ENCODE measurements around the gene PBX3. TPM values are rescaled to one million over a fixed set of nuclear protein-coding genes. Genes with fewer than 3 reads are reported as not detected.

Gene PBX3
- total and polyA plus RNA-seq, 10 of the 15 experiments (the other 5 are each of a cell fraction or from before 2014, with no cell fraction given): 6.7 to 146 (median 22.2) TPM

DNA sequence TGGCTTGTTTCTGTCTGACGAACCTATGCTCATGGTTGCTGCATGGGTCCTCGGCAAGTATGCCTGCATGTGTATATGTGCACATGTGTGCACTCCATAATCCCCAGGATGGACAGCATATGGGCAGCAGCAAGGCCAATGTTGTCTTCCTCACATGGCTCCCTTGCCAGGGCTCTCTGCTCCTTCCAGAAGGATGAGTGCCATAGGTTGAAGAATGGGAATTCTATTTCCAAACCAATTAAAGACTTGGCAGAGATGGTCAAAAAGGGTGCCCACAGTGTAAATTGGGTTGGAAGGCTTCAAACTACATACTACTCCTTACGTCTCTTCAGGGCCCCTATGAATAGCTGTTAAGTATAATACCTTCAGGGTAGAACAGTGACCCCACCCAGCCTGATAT is 212.1 kb downstream of the PBX3 start:
- ATAC-seq (no peak), DNase-seq (ENCODE audit: low read depth, low spot score) (no peak), FAIRE-seq (no peak)
- H3K9me3 ChIP-seq (replicated peaks; ENCODE audit: control insufficient read depth, insufficient read depth, low read length): no peaks in the 10 kb centered on the region
- in situ Hi-C loops (cut with MboI): no loop called here
- ChIA-PET POLR2A (no interaction called here), SMC1A (ENCODE audit: uncharacterized antibody, unreplicated experiment) (interaction anchor here (1.1 to 2.4 kb wide), 2 partner anchors 17 to 117 kb away, joined by 3 to 8 read pairs; no protein-coding TSS in a partner anchor), CTCF (interaction anchor here (1.1 kb wide), 1 partner anchor 446 kb away, joined by 3 read pairs; no protein-coding TSS in a partner anchor), RAD21 (ENCODE audit: unreplicated experiment) (no interaction called here)
- BruUV-seq (replicated peaks): no TSS peak
- WGBS (ENCODE audit: insufficient coverage, insufficient replicate concordance, low lambda C conversion rate, missing lambda C conversion rate): 50% methylated on average over 3 of the region's 3 CpGs
- H3K4me3 ChIP-seq: no peak overlapping the region
- no peak overlapping the region for H3K9ac ChIP-seq (ENCODE audit: control insufficient read depth, insufficient read depth, low read length)
- 0 out of 4 replicates have a peak, but pooled peaks of 1 of the 2 experiments have one; percentile 23 for TF ChIP-seq SRF (IDR thresholded peaks at IDR 0.05; ENCODE audit: low read depth in 2 of 2, low read length in 2 of 2)
- TF ChIP-seq EED (IDR thresholded peaks at IDR 0.05; ENCODE audit: low read depth): no peak
- no peaks in the 10 kb centered on the region for H3K4me1 ChIP-seq (ENCODE audit: control insufficient read depth, insufficient read depth, low read length)
- H4K20me1 ChIP-seq (ENCODE audit: control insufficient read depth, insufficient read depth): no peaks in the 10 kb centered on the region
- H3K27ac ChIP-seq (ENCODE audit: control insufficient read depth, insufficient read depth): no peak overlapping the region
- no peaks in the 10 kb centered on the region for H3K27me3 ChIP-seq (replicated peaks in 1 of 2; ENCODE audit: control insufficient read depth in 2 of 2, insufficient read depth in 2 of 2, low read length in 1 of 2)
- peaks cover 8 to 18% of the 10 kb centered on the region in 2 experiments; a peak in 3 of 4 replicates for H3K36me3 ChIP-seq (ENCODE audit: control insufficient read depth in 2 of 2, insufficient read depth in 2 of 2, low read length in 1 of 2)
- H3K79me2 ChIP-seq (ENCODE audit: control insufficient read depth, insufficient read depth, low read length): no peaks in the 10 kb centered on the region
- intact Hi-C loops (cut with micrococcal nuclease; ENCODE audit: unreplicated experiment): no loop called here
- no peak overlapping the region for H2AFZ ChIP-seq (ENCODE audit: control insufficient read depth, low read depth, low read length)
- no peak overlapping the region for H3K4me2 ChIP-seq (ENCODE audit: control insufficient read depth, insufficient read depth)

DNA sequence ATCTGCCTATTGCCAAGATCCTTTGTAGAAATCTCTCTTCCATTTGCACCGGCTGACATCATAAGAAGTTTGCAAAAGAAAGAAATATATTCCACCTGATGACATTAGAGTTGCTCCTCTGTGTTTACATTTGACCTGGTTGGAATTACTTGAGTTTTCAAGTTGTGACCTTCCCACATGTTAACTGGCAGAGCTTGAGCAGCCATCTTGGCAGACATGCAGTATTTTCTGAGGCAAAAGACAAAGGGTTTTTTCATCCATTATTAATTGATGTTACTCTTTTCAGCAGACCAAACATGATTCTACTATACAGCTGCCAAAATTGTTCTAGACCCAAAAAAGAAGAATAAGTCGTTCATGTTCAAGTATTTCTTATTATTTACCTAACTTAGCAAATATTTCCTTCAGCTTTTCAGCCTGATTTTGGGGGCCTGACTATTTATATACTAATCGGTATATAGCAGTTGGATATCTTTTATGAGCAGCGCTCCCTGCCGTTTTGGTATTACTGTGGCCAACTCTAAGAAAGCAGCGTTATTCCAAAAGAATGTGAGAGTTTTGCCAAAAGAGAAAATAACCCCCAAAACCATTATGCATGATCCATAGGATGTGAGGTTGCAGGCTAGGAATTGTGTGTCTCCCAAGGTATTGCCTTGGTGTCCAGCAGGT is 212.9 kb downstream of the PBX3 start:
- Histone ChIP-seq H3K4me3 (no peak overlapping the region), H3K27me3 (replicated peaks in 1 of 2; ENCODE audit: control insufficient read depth in 2 of 2, insufficient read depth in 2 of 2, low read length in 1 of 2) (no peaks in the 10 kb centered on the region), H3K27ac (ENCODE audit: control insufficient read depth, insufficient read depth) (no peak overlapping the region), H3K4me2 (ENCODE audit: control insufficient read depth, insufficient read depth) (no peak overlapping the region), H3K36me3 (ENCODE audit: control insufficient read depth in 2 of 2, insufficient read depth in 2 of 2, low read length in 1 of 2) (peaks cover 11 to 21% of the 10 kb centered on the region in 2 experiments; a peak in 3 of 4 replicates), H3K4me1 (ENCODE audit: control insufficient read depth, insufficient read depth, low read length) (no peaks in the 10 kb centered on the region), H4K20me1 (ENCODE audit: control insufficient read depth, insufficient read depth) (no peaks in the 10 kb centered on the region), H3K9me3 (replicated peaks; ENCODE audit: control insufficient read depth, insufficient read depth, low read length) (no peaks in the 10 kb centered on the region), H3K79me2 (ENCODE audit: control insufficient read depth, insufficient read depth, low read length) (no peaks in the 10 kb centered on the region), H3K9ac (ENCODE audit: control insufficient read depth, insufficient read depth, low read length) (no peak overlapping the region), H2AFZ (ENCODE audit: control insufficient read depth, low read depth, low read length) (no peak overlapping the region)
- CTCF ChIA-PET: interaction anchor here (1.0 to 1.1 kb wide), 2 partner anchors 17 to 447 kb away, joined by 3 read pairs; no protein-coding TSS in a partner anchor
- intact Hi-C loops (cut with micrococcal nuclease; ENCODE audit: unreplicated experiment): no loop called here
- SMC1A ChIA-PET (ENCODE audit: uncharacterized antibody, unreplicated experiment): interaction anchor here (1.1 to 2.4 kb wide), 3 partner anchors 12 to 118 kb away, joined by 3 to 8 read pairs (median 3); no protein-coding TSS in a partner anchor
- RAD21 ChIA-PET (ENCODE audit: unreplicated experiment): no interaction called here
- in situ Hi-C loops (cut with MboI): no loop called here
- 97% methylated on average over 6 of the region's 6 CpGs for WGBS (ENCODE audit: insufficient coverage, insufficient replicate concordance, low lambda C conversion rate, missing lambda C conversion rate)
- POLR2A ChIA-PET: no interaction called here
- no peak for DNase-seq (ENCODE audit: low read depth, low spot score)
- ATAC-seq: no peak
- no peak for FAIRE-seq
- no TSS peak for BruUV-seq (replicated peaks)
- TF ChIP-seq, protein P1, sequence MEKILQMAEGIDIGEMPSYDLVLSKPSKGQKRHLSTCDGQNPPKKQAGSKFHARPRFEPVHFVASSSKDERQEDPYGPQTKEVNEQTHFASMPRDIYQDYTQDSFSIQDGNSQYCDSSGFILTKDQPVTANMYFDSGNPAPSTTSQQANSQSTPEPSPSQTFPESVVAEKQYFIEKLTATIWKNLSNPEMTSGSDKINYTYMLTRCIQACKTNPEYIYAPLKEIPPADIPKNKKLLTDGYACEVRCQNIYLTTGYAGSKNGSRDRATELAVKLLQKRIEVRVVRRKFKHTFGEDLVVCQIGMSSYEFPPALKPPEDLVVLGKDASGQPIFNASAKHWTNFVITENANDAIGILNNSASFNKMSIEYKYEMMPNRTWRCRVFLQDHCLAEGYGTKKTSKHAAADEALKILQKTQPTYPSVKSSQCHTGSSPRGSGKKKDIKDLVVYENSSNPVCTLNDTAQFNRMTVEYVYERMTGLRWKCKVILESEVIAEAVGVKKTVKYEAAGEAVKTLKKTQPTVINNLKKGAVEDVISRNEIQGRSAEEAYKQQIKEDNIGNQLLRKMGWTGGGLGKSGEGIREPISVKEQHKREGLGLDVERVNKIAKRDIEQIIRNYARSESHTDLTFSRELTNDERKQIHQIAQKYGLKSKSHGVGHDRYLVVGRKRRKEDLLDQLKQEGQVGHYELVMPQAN (conservative IDR thresholded peaks at IDR 0.05): no peak
- TF ChIP-seq BMI1 (IDR thresholded peaks at IDR 0.05; ENCODE audit: borderline replicate concordance) (no peak), SMAD5 (IDR thresholded peaks at IDR 0.05; ENCODE audit: low read depth) (no peak), EGR1 (IDR thresholded peaks at IDR 0.05; ENCODE audit: borderline replicate concordance in 1 of 2, low read depth in 2 of 2, low read length in 2 of 2) (no peak), ZNF217 (IDR thresholded peaks at IDR 0.05) (no peak), CHD2 (IDR thresholded peaks at IDR 0.05; ENCODE audit: borderline replicate concordance, low read depth, low read length) (no peak)
- TF ChIP-seq, protein P2, sequence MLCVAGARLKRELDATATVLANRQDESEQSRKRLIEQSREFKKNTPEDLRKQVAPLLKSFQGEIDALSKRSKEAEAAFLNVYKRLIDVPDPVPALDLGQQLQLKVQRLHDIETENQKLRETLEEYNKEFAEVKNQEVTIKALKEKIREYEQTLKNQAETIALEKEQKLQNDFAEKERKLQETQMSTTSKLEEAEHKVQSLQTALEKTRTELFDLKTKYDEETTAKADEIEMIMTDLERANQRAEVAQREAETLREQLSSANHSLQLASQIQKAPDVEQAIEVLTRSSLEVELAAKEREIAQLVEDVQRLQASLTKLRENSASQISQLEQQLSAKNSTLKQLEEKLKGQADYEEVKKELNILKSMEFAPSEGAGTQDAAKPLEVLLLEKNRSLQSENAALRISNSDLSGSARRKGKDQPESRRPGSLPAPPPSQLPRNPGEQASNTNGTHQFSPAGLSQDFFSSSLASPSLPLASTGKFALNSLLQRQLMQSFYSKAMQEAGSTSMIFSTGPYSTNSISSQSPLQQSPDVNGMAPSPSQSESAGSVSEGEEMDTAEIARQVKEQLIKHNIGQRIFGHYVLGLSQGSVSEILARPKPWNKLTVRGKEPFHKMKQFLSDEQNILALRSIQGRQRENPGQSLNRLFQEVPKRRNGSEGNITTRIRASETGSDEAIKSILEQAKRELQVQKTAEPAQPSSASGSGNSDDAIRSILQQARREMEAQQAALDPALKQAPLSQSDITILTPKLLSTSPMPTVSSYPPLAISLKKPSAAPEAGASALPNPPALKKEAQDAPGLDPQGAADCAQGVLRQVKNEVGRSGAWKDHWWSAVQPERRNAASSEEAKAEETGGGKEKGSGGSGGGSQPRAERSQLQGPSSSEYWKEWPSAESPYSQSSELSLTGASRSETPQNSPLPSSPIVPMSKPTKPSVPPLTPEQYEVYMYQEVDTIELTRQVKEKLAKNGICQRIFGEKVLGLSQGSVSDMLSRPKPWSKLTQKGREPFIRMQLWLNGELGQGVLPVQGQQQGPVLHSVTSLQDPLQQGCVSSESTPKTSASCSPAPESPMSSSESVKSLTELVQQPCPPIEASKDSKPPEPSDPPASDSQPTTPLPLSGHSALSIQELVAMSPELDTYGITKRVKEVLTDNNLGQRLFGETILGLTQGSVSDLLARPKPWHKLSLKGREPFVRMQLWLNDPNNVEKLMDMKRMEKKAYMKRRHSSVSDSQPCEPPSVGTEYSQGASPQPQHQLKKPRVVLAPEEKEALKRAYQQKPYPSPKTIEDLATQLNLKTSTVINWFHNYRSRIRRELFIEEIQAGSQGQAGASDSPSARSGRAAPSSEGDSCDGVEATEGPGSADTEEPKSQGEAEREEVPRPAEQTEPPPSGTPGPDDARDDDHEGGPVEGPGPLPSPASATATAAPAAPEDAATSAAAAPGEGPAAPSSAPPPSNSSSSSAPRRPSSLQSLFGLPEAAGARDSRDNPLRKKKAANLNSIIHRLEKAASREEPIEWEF (IDR thresholded peaks at IDR 0.05; ENCODE audit: insufficient replicate concordance, low read depth, low read length): no peak
